Neural progenitor cell (in vitro differentiated cells): ENCODE data around the gene CARD8.

Source experiments
- CTCF ChIP-seq: fragments of 200-600 bp; sonication (generic); IDR thresholded peaks from 2 replicates; pipeline ENCODE4 v1.5.1; 2017; ENCODE audit warnings: antibody characterized with exemption, mild to moderate bottlenecking
- EZH2 ChIP-seq: fragments of 200-600 bp; sonication (generic); IDR thresholded peaks from 2 replicates; pipeline ENCODE4 v1.6.1; 2017; ENCODE audit warnings: antibody characterized with exemption, mild to moderate bottlenecking, moderate library complexity
- EZH2phosphoT487 ChIP-seq: fragments of 200-600 bp; sonication (generic); IDR thresholded peaks from 2 replicates; pipeline ENCODE4 v1.6.1; 2017; ENCODE audit warnings: antibody characterized with exemption

- TF ChIP-seq CTCF = no peak
- TF ChIP-seq EZH2 = no peak
- no peak for TF ChIP-seq EZH2phosphoT487
These were observed 46.3 kb upstream of the CARD8 start for GRCh38 chr19:48301886-48302599.
